ENCODE measurements around the gene LBH. TPM values are rescaled to one million over a fixed set of nuclear protein-coding genes. Genes with fewer than 3 reads are reported as not detected.

Gene LBH
- total and polyA plus RNA-seq, 2 experiments from 2014 or later = 162 to 285 TPM

DNA sequence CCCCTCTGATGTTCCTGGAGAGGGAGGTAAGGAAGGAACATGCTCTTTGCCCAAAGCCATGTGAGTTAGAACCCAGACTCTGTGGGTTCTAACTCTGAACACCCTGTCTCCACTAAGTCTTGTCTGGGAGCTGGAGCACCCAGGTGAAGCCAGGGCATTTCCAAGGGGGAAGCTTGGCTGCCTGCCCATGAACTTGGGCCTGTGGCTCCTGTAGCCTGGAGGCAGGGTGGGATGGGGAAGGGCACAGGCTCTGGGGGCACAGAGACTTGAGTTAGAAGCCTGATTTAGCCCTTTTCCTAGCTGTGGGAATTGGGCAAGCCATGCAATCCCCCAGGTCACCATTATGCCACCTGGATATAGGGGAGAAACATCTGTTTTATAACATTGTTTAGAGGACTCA is 65.2 kb downstream of the LBH start:
- DNase-seq = no peak
- Histone ChIP-seq H3K9ac (no peak overlapping the region), H3K4me2 (ENCODE audit: unreplicated experiment) (no peak overlapping the region), H3K9me3 (ENCODE audit: low read depth) (no peaks in the 10 kb centered on the region), H3K79me2 (ENCODE audit: insufficient read depth) (no peaks in the 10 kb centered on the region), H3K4me1 (ENCODE audit: insufficient read depth) (peaks cover 24% of the 10 kb centered on the region), H3K4me3 (no peak overlapping the region), H3K27ac (no peak overlapping the region), H3K27me3 (replicated peaks; ENCODE audit: insufficient read depth) (no peaks in the 10 kb centered on the region), H2AFZ (no peak overlapping the region), H3K36me3 (ENCODE audit: low read depth) (no peaks in the 10 kb centered on the region), H3F3A (ENCODE audit: insufficient read depth) (peaks cover 35% of the 10 kb centered on the region), H3K9me2 (ENCODE audit: insufficient read depth) (no peaks in the 10 kb centered on the region), H4K20me1 (ENCODE audit: insufficient read depth) (no peaks in the 10 kb centered on the region)
- in situ Hi-C loops (cut with MboI) = no loop called here
- TF ChIP-seq EZH2phosphoT487 (IDR thresholded peaks at IDR 0.05; ENCODE audit: insufficient read depth, low read depth) = no peak

DNA sequence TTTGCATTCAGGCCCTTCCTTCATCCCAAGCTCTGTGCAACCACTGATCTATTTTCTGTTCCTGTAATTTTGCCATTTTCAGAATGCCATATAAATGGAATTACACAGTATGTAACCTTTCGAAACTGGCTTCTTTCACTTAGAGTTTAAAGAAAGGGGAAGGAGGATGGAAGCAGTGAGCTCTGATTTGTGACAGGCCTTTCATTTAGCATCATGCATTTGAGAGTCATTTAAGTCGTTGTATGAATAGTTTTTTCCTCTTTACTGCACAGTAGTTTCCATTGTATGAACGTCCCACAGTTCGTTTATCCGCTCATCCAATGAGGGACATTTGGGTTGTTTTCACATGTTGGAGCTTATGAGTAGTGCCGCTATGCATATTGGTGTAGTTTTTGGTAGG is 67.0 kb downstream of the LBH start:
- 92 to 94% methylated on average over 6 of the region's 6 CpGs for WGBS, 2 experiments (ENCODE audit: low coverage in 1 of 2, low lambda C conversion rate in 2 of 2, missing lambda C conversion rate in 2 of 2)
- in situ Hi-C loops (cut with MboI) = no loop called here
- H3K9me2 ChIP-seq (ENCODE audit: insufficient read depth) = no peaks in the 10 kb centered on the region

DNA sequence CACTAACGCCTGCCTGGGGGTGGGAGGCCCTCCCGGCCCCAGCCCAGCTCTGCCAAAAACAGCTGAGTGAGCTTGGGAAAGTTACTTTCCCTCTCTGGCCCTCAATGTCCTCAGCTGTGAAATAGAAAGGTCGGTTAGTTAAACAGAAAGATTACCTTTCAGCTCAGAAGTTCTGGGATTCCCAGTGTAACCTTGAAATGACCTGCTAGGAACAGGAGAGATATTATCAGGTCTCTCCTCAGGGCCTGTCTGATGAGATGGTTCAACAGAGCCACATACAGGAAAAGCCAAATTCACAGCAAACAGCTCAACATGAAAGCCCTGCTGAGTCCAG is 68.8 kb downstream of the LBH start:
- H2AFZ ChIP-seq = no peak overlapping the region
- in situ Hi-C loops (cut with MboI) = no loop called here
- no peak for DNase-seq
- H3F3A ChIP-seq (ENCODE audit: insufficient read depth) = peaks cover 25% of the 10 kb centered on the region
- 62 to 65% methylated on average over 3 of the region's 3 CpGs for WGBS, 2 experiments (ENCODE audit: low coverage in 1 of 2, low lambda C conversion rate in 2 of 2, missing lambda C conversion rate in 2 of 2)
- peaks cover 28% of the 10 kb centered on the region for H3K4me1 ChIP-seq (ENCODE audit: insufficient read depth)
- H3K27ac ChIP-seq = peak overlapping the region; percentile 95
- H3K9ac ChIP-seq = peak overlapping the region; percentile 75
- H3K9me3 ChIP-seq (ENCODE audit: low read depth) = no peaks in the 10 kb centered on the region
- no peaks in the 10 kb centered on the region for H3K9me2 ChIP-seq (ENCODE audit: insufficient read depth)
- no peak overlapping the region for H3K4me3 ChIP-seq
- no peaks in the 10 kb centered on the region for H3K36me3 ChIP-seq (ENCODE audit: low read depth)
- peak overlapping the region; percentile 17 for H3K4me2 ChIP-seq (ENCODE audit: unreplicated experiment)
- TF ChIP-seq EZH2 (IDR thresholded peaks at IDR 0.05; ENCODE audit: insufficient read depth, poor library complexity, severe bottlenecking) = no peak
- no peak for TF ChIP-seq EZH2phosphoT487 (IDR thresholded peaks at IDR 0.05; ENCODE audit: insufficient read depth, low read depth)
- H3K27me3 ChIP-seq (replicated peaks; ENCODE audit: insufficient read depth) = no peaks in the 10 kb centered on the region
- H4K20me1 ChIP-seq (ENCODE audit: insufficient read depth) = no peaks in the 10 kb centered on the region
- no peaks in the 10 kb centered on the region for H3K79me2 ChIP-seq (ENCODE audit: insufficient read depth)

More for the DNA sequence above, 67.0 kb downstream of the LBH start:
- no peak overlapping the region for H3K4me3 ChIP-seq
- no peak overlapping the region for H2AFZ ChIP-seq
- peaks cover 30% of the 10 kb centered on the region for H3F3A ChIP-seq (ENCODE audit: insufficient read depth)
- no peak for DNase-seq
- H3K4me2 ChIP-seq (ENCODE audit: unreplicated experiment) = no peak overlapping the region
- H3K27ac ChIP-seq = no peak overlapping the region
- H3K9me3 ChIP-seq (ENCODE audit: low read depth) = no peaks in the 10 kb centered on the region
- H3K4me1 ChIP-seq (ENCODE audit: insufficient read depth) = peaks cover 31% of the 10 kb centered on the region
- no peak overlapping the region for H3K9ac ChIP-seq
- TF ChIP-seq EZH2phosphoT487 (IDR thresholded peaks at IDR 0.05; ENCODE audit: insufficient read depth, low read depth) (no peak), EZH2 (IDR thresholded peaks at IDR 0.05; ENCODE audit: insufficient read depth, poor library complexity, severe bottlenecking) (no peak)
- no peaks in the 10 kb centered on the region for H4K20me1 ChIP-seq (ENCODE audit: insufficient read depth)
- no peaks in the 10 kb centered on the region for H3K36me3 ChIP-seq (ENCODE audit: low read depth)
- no peaks in the 10 kb centered on the region for H3K79me2 ChIP-seq (ENCODE audit: insufficient read depth)
- H3K27me3 ChIP-seq (replicated peaks; ENCODE audit: insufficient read depth) = no peaks in the 10 kb centered on the region

DNA sequence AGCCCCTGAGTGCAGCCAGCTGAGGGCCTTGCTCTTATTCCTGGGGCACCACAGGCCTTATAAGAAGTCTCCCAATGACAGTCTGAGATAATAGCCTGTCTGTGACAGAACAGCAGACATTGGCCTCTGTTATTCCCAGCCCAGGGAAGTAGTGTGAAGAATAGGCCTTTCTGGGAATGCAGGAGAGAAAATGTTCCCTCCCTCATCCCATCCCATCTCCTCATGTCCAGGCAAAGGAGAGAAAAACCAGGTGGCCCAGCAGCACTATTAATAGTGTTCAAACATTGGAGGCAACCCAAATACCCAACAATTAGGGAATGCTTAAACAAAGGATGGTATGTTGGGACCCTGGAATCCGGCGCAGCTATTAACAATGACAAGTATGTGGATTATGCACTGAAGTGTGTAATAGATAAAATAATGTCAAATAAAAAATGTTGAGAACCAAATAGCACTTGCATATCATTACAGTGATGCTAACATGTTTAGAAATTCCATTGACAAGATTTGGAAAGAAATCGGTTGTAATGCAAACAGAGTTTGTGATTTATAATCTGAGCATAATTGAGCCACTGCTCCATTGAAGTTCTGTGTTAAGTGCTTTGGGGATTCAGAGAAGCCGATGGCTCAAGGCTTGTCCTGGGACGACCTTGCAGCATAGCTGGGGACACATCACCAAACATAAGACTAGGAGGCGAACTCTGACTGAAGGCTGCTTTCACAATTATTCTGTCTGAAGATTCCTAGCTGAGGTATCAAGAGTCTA is 69.3 kb downstream of the LBH start:
- no peaks in the 10 kb centered on the region for H3K27me3 ChIP-seq (replicated peaks; ENCODE audit: insufficient read depth)
- no peaks in the 10 kb centered on the region for H3K79me2 ChIP-seq (ENCODE audit: insufficient read depth)
- peaks cover 33% of the 10 kb centered on the region for H3K4me1 ChIP-seq (ENCODE audit: insufficient read depth)
- H3K36me3 ChIP-seq (ENCODE audit: low read depth) = no peaks in the 10 kb centered on the region
- no peak overlapping the region for H3K4me3 ChIP-seq
- H2AFZ ChIP-seq = no peak overlapping the region
- no peaks in the 10 kb centered on the region for H4K20me1 ChIP-seq (ENCODE audit: insufficient read depth)
- peak overlapping the region; percentile 17 for H3K4me2 ChIP-seq (ENCODE audit: unreplicated experiment)
- in situ Hi-C loops (cut with MboI) = no loop called here
- H3K9me2 ChIP-seq (ENCODE audit: insufficient read depth) = no peaks in the 10 kb centered on the region
- peak overlapping the region; percentile 95 for H3K27ac ChIP-seq
- H3F3A ChIP-seq (ENCODE audit: insufficient read depth) = peaks cover 25% of the 10 kb centered on the region
- peak; percentile 89 for DNase-seq
- no peaks in the 10 kb centered on the region for H3K9me3 ChIP-seq (ENCODE audit: low read depth)
- WGBS, 2 experiments (ENCODE audit: low coverage in 1 of 2, low lambda C conversion rate in 2 of 2, missing lambda C conversion rate in 2 of 2) = 12 to 16% methylated on average over 6 of the region's 6 CpGs
- H3K9ac ChIP-seq = peak overlapping the region; percentile 75
- TF ChIP-seq EZH2phosphoT487 (IDR thresholded peaks at IDR 0.05; ENCODE audit: insufficient read depth, low read depth) (0 out of 2 replicates have a peak, but pooled peaks have one; percentile 50), EZH2 (IDR thresholded peaks at IDR 0.05; ENCODE audit: insufficient read depth, poor library complexity, severe bottlenecking) (no peak)

All from GM23248 (cell line).